Keratinocyte (primary cell): Measurements from ENCODE around the gene TTC9B. TPM values are rescaled to one million over a fixed set of nuclear protein-coding genes. Genes with fewer than 3 reads are reported as not detected.

Experiments used
- DNase-seq: peaks from one replicate; pipeline ENCODE4 v3.0.0-alpha.2; 2011; ENCODE audit warnings: low read depth, missing footprints, low spot score
- FAIRE-seq: peaks from 2 replicates; lab custom pipeline; 2011; peaks lifted over from hg19 to GRCh38; lab: Jason Lieb, UNC
- H2AFZ ChIP-seq: 2 replicates; pipeline ENCODE4 v1.6.0; 2012; ENCODE audit warnings: low read length, control low read depth, inconsistent platforms; ENCODE audit not compliant: control insufficient read depth
- H3K27ac ChIP-seq: 2 replicates; pipeline ENCODE4 v1.5.1; 2011; ENCODE audit warnings: low read length; ENCODE audit not compliant: control insufficient read depth, insufficient read depth
- H3K27me3 ChIP-seq: 3 replicates; pipeline ENCODE4 v1.6.0; 2011; ENCODE audit warnings: low read length; ENCODE audit not compliant: control insufficient read depth, insufficient read depth; ENCODE audit errors: extremely low read depth
- H3K36me3 ChIP-seq, 2 experiments: 2 replicates in 1 of 2; 3 replicates in 1 of 2; pipeline ENCODE4 v1.5.1; 2011; ENCODE audit warnings: low read length in 2 of 2, mild to moderate bottlenecking in 1 of 2; ENCODE audit not compliant: control insufficient read depth in 2 of 2, insufficient read depth in 2 of 2; ENCODE audit errors: extremely low read depth in 1 of 2
- H3K4me1 ChIP-seq: 3 replicates; pipeline ENCODE4 v1.5.1; 2011; ENCODE audit warnings: low read length; ENCODE audit not compliant: control insufficient read depth, insufficient read depth; ENCODE audit errors: extremely low read depth
- H3K4me2 ChIP-seq: 3 replicates; pipeline ENCODE4 v1.6.0; 2011; ENCODE audit warnings: low read depth, low read length; ENCODE audit not compliant: control insufficient read depth, insufficient read depth; ENCODE audit errors: extremely low read depth
- H3K4me3 ChIP-seq, 3 experiments: fragments of 200-600 bp in 1 of 3; sonication (generic) in 1 of 3; 2 replicates in 2 of 3; 3 replicates in 1 of 3; pipeline ENCODE4 v1.5.1; 2011 to 2016; ENCODE audit warnings: low read length in 3 of 3, mild to moderate bottlenecking in 3 of 3, control low read depth in 2 of 3, inconsistent platforms in 1 of 3, low read depth in 1 of 3, mixed read lengths in 1 of 3, mixed run types in 1 of 3, moderate library complexity in 1 of 3; ENCODE audit not compliant: control insufficient read depth in 2 of 3, insufficient read depth in 2 of 3; ENCODE audit errors: extremely low read depth in 1 of 3
- H3K79me2 ChIP-seq: 2 replicates; pipeline ENCODE4 v1.6.0; 2012; ENCODE audit warnings: low read length; ENCODE audit not compliant: control insufficient read depth, insufficient read depth
- H3K9ac ChIP-seq: 3 replicates; pipeline ENCODE4 v1.6.0; 2011; ENCODE audit warnings: low read length; ENCODE audit not compliant: control insufficient read depth, insufficient read depth; ENCODE audit errors: extremely low read depth
- H3K9me1 ChIP-seq: 3 replicates; pipeline ENCODE4 v1.6.0; 2011; ENCODE audit warnings: low read length; ENCODE audit not compliant: control insufficient read depth, insufficient read depth; ENCODE audit errors: extremely low read depth
- H3K9me3 ChIP-seq: 2 replicates; pipeline ENCODE4 v1.5.1; 2012; ENCODE audit warnings: low read depth, low read length; ENCODE audit not compliant: control insufficient read depth
- H4K20me1 ChIP-seq: 3 replicates; pipeline ENCODE4 v1.6.0; 2011; ENCODE audit warnings: low read length; ENCODE audit not compliant: control insufficient read depth, insufficient read depth; ENCODE audit errors: extremely low read depth
- EZH2 ChIP-seq: IDR thresholded peaks from one replicate; pipeline ENCODE4 v1.6.1; 2012; ENCODE audit warnings: inconsistent platforms, mild to moderate bottlenecking, low read length, moderate library complexity
- dilution Hi-C: fragments of 300-500 bp; cut with MboI; formaldehyde crosslinking; loops from one replicate; pipeline ENCODE4 v1.7.0; 2020; ENCODE audit warnings: low sequenced_read_pairs; ENCODE audit not compliant: extremely low pct_ligation_motif_present
- polyA plus RNA-seq, 5 experiments: library from polyadenylated mRNA; depleted of rRNA in 3 of 5; stranded (reverse) in 3 of 5; stranded (forward) in 1 of 5; unstranded in 1 of 5; fragments of >200 nt; gene quantifications; 1 replicate in 1 of 5; 2 replicates in 3 of 5; 3 replicates in 1 of 5; pipeline versions ENCODE4 v1.2.1 to v1.2.3, GENCODE V29; 2011 to 2012; ENCODE audit warnings: missing spikeins in 2 of 5, low read depth in 1 of 5, low replicate concordance in 1 of 5
- TF ChIP-seq, protein P1 (sequence below), 3 experiments: IDR thresholded peaks in 1 of 3; conservative IDR thresholded peaks in 1 of 3; optimal IDR thresholded peaks in 1 of 3; 2 replicates in 2 of 3; 3 replicates in 1 of 3; pipeline versions ENCODE3 to v1.5.1; 2011; ENCODE audit warnings: low read length in 3 of 3, mild to moderate bottlenecking in 3 of 3, moderate library complexity in 2 of 3, control low read depth in 1 of 3, inconsistent platforms in 1 of 3; ENCODE audit not compliant: insufficient read depth in 2 of 3; ENCODE audit errors: extremely low read depth in 1 of 3

TTC9B gene
- polyA plus RNA-seq, 1 donor (not counting 4 experiments of a cell fraction or from before 2014, with no cell fraction given), result not detected

DNA sequence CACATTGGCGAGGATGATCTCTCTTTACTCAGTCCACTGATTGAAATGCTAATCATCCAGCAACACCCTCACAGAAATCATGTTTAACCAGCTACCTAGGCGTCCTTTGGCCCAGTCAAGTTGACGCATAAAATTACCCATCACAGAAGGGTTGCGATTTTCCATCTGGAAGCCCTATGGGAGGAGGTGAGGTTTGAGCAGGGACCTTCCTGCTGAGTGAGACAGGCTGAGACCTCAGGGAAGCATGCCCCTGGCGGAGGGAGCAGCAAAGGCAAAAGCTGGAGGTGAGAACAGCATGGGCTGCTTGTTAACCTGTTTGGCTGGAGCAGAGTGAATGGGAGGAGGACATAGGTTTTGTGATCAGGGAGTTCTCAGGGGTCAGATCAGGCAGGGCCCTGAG lies 7.3 kb downstream of the TTC9B start:
- peaks cover 0 to 4% of the 10 kb centered on the region in 2 experiments for H3K36me3 ChIP-seq
- FAIRE-seq, result no peak
- no peaks in the 10 kb centered on the region for H3K9me1 ChIP-seq
- no peaks in the 10 kb centered on the region for H3K79me2 ChIP-seq
- no peaks in the 10 kb centered on the region for H3K4me1 ChIP-seq
- peaks cover under 1% of the 10 kb centered on the region for H3K27me3 ChIP-seq
- no peaks in the 10 kb centered on the region for H4K20me1 ChIP-seq
- no peak overlapping the region for H3K4me2 ChIP-seq
- no peak overlapping the region for H2AFZ ChIP-seq
- dilution Hi-C loops, result no loop called here
- TF ChIP-seq, protein P1, sequence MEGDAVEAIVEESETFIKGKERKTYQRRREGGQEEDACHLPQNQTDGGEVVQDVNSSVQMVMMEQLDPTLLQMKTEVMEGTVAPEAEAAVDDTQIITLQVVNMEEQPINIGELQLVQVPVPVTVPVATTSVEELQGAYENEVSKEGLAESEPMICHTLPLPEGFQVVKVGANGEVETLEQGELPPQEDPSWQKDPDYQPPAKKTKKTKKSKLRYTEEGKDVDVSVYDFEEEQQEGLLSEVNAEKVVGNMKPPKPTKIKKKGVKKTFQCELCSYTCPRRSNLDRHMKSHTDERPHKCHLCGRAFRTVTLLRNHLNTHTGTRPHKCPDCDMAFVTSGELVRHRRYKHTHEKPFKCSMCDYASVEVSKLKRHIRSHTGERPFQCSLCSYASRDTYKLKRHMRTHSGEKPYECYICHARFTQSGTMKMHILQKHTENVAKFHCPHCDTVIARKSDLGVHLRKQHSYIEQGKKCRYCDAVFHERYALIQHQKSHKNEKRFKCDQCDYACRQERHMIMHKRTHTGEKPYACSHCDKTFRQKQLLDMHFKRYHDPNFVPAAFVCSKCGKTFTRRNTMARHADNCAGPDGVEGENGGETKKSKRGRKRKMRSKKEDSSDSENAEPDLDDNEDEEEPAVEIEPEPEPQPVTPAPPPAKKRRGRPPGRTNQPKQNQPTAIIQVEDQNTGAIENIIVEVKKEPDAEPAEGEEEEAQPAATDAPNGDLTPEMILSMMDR (optimal IDR thresholded peaks at IDR 0.05 in 1 of 3, IDR thresholded peaks at IDR 0.05 in 1 of 3, conservative IDR thresholded peaks at IDR 0.05 in 1 of 3; ENCODE audit: extremely low read depth in 1 of 3, insufficient read depth in 2 of 3, low read length in 3 of 3), result no peak
- no peak overlapping the region for H3K9ac ChIP-seq
- no peaks in the 10 kb centered on the region for H3K9me3 ChIP-seq
- H3K4me3 ChIP-seq, result no peak overlapping the region
- no peak for DNase-seq
- no peak overlapping the region for H3K27ac ChIP-seq

DNA sequence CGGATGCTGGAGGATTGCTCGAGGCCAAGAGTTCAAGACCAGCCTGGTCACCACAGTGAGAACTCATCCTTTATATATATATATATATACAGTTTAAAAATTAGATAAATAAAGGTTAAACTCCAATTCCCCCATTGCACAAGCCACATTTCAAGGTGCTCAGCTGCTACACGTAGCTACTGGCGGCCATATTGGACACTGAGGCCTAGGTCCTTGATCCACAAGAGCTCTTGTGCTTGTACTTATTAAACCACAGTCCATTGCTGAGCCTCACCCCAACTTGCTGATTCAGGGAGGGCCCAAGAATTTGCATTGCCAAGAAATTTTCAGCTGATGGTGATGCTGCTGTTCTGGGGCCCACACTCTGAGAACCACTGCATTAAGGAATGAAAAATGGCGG lies 9.6 kb downstream of the TTC9B start:
- Histone ChIP-seq H2AFZ (no peak overlapping the region), H3K27me3 (no peaks in the 10 kb centered on the region)

More for the DNA sequence above, 9.6 kb downstream of the TTC9B start:
- Histone ChIP-seq H3K27ac (no peak overlapping the region), H3K4me3 (no peak overlapping the region), H3K9ac (no peak overlapping the region), H4K20me1 (no peaks in the 10 kb centered on the region), H3K79me2 (no peaks in the 10 kb centered on the region), H3K4me1 (no peaks in the 10 kb centered on the region), H3K36me3 (peaks cover 0 to 9% of the 10 kb centered on the region in 2 experiments), H3K9me3 (no peaks in the 10 kb centered on the region), H3K4me2 (no peak overlapping the region), H3K9me1 (no peaks in the 10 kb centered on the region)
- FAIRE-seq, result no peak
- TF ChIP-seq, protein P1 (optimal IDR thresholded peaks at IDR 0.05 in 1 of 3, IDR thresholded peaks at IDR 0.05 in 1 of 3, conservative IDR thresholded peaks at IDR 0.05 in 1 of 3; ENCODE audit: extremely low read depth in 1 of 3, insufficient read depth in 2 of 3, low read length in 3 of 3), result no peak
- no peak for TF ChIP-seq EZH2
- dilution Hi-C loops, result no loop called here
- no peak for DNase-seq
